ENCODE measurements around the gene NHERF2. TPM values are rescaled to one million over a fixed set of nuclear protein-coding genes. Genes with fewer than 3 reads are reported as not detected.

Gene NHERF2
- total RNA-seq, 1 donor from 2014 or later, result 3.0 TPM

- no peaks in the 10 kb centered on the region for H3F3A ChIP-seq (ENCODE audit: low read depth)
- no peak overlapping the region for H3K9ac ChIP-seq
- no peaks in the 10 kb centered on the region for H3K27me3 ChIP-seq
- H3K27ac ChIP-seq, result no peak overlapping the region
- TF ChIP-seq EZH2 (IDR thresholded peaks at IDR 0.05), result no peak
- TF ChIP-seq, protein P1, sequence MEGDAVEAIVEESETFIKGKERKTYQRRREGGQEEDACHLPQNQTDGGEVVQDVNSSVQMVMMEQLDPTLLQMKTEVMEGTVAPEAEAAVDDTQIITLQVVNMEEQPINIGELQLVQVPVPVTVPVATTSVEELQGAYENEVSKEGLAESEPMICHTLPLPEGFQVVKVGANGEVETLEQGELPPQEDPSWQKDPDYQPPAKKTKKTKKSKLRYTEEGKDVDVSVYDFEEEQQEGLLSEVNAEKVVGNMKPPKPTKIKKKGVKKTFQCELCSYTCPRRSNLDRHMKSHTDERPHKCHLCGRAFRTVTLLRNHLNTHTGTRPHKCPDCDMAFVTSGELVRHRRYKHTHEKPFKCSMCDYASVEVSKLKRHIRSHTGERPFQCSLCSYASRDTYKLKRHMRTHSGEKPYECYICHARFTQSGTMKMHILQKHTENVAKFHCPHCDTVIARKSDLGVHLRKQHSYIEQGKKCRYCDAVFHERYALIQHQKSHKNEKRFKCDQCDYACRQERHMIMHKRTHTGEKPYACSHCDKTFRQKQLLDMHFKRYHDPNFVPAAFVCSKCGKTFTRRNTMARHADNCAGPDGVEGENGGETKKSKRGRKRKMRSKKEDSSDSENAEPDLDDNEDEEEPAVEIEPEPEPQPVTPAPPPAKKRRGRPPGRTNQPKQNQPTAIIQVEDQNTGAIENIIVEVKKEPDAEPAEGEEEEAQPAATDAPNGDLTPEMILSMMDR (IDR thresholded peaks at IDR 0.05), result no peak
- no peak for TF ChIP-seq EZH2phosphoT487 (IDR thresholded peaks at IDR 0.05)
- Mint-ChIP-seq H3K27me3 (ENCODE audit: insufficient read depth, low read depth) (peaks cover 7% of the 10 kb centered on the region), H3K4me1 (peaks cover 4% of the 10 kb centered on the region), H3K4me3 (no peak overlapping the region), H3K36me3 (peaks cover 2% of the 10 kb centered on the region), H3K27ac (no peak overlapping the region), H3K9me3 (no peaks in the 10 kb centered on the region)
- H3K9me3 ChIP-seq (ENCODE audit: low read depth), result no peaks in the 10 kb centered on the region
- no peaks in the 10 kb centered on the region for H3K4me1 ChIP-seq
- no peaks in the 10 kb centered on the region for H3K36me3 ChIP-seq
- no peak overlapping the region for H3K4me2 ChIP-seq
- peaks cover 6% of the 10 kb centered on the region for H4K20me1 ChIP-seq (ENCODE audit: low read depth)
- H3K79me2 ChIP-seq (ENCODE audit: low read depth), result no peaks in the 10 kb centered on the region
- H2AFZ ChIP-seq (replicated peaks), result no peak overlapping the region
- H3K4me3 ChIP-seq, result no peak overlapping the region
- DNase-seq (ENCODE audit: low spot score), result no peak
These were observed 53.3 kb downstream of the NHERF2 start for GRCh38 chr16:2079991-2080390.

GRCh38 chr16:2081201-2082084 lies 54.7 kb downstream of the NHERF2 start:
- Histone ChIP-seq H3K9ac (no peak overlapping the region), H3K4me1 (no peaks in the 10 kb centered on the region), H4K20me1 (ENCODE audit: low read depth) (peaks cover 6% of the 10 kb centered on the region), H3K36me3 (no peaks in the 10 kb centered on the region), H3K4me2 (no peak overlapping the region), H3K79me2 (ENCODE audit: low read depth) (no peaks in the 10 kb centered on the region), H2AFZ (replicated peaks) (no peak overlapping the region), H3K4me3 (no peak overlapping the region), H3F3A (ENCODE audit: low read depth) (no peaks in the 10 kb centered on the region), H3K27me3 (no peaks in the 10 kb centered on the region), H3K9me3 (ENCODE audit: low read depth) (no peaks in the 10 kb centered on the region), H3K27ac (no peak overlapping the region)
- Mint-ChIP-seq H3K27me3 (ENCODE audit: insufficient read depth, low read depth) (peaks cover 7% of the 10 kb centered on the region), H3K9me3 (no peaks in the 10 kb centered on the region), H3K4me3 (no peak overlapping the region), H3K36me3 (no peaks in the 10 kb centered on the region), H3K27ac (no peak overlapping the region), H3K4me1 (peaks cover 4% of the 10 kb centered on the region)
- TF ChIP-seq, protein P1 (IDR thresholded peaks at IDR 0.05), result no peak
- no peak for TF ChIP-seq EZH2 (IDR thresholded peaks at IDR 0.05)
- TF ChIP-seq EZH2phosphoT487 (IDR thresholded peaks at IDR 0.05), result no peak
- no peak for DNase-seq (ENCODE audit: low spot score)

DNA sequence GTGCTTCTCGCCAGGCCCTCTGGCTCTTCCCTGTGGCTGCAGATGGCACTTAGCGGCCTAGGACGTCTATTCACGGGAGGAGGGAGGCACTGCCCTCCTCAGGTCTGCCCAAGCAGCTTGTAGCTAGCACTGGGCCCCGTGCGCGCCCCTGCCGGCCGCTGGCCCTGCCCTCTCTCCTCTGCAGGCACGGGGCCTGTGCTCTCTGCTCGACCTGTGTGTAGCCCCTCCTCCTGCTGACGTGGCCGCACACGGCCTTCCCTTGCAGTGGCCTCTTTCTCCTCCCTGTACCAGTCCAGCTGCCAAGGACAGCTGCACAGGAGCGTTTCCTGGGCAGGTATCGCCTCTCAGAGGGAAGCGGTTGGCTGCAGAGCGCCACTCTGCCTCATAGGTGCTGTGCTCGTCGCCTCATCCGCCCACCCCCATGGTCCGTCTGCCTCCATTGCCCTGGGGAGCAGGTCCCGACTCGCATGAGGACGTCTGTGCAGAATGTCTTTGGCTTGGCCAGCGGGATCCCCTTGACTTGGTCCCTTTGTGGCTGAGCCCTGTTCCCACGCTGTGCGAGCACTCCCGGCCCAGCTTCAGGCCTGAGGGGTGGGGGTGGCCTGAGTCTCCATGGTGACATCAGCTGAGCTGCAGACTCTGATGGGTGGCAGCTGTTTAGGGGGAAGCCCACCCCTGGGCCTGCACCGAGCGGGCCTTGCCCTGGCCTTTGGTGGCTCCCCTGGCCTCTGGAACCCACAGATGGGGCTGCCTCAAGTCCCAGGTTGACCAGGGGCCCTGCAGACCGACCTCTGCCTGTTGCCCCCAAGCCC lies 55.7 kb downstream of the NHERF2 start:
- H3K9ac ChIP-seq, result no peak overlapping the region
- TF ChIP-seq, protein P1 (IDR thresholded peaks at IDR 0.05), result no peak
- TF ChIP-seq EZH2 (IDR thresholded peaks at IDR 0.05) (no peak), EZH2phosphoT487 (IDR thresholded peaks at IDR 0.05) (no peak)
- no peaks in the 10 kb centered on the region for H3F3A ChIP-seq (ENCODE audit: low read depth)
- H3K79me2 ChIP-seq (ENCODE audit: low read depth), result no peaks in the 10 kb centered on the region
- H3K4me3 ChIP-seq, result no peak overlapping the region
- H3K27me3 ChIP-seq, result no peaks in the 10 kb centered on the region
- peaks cover 9% of the 10 kb centered on the region for H4K20me1 ChIP-seq (ENCODE audit: low read depth)
- H3K27me3 Mint-ChIP-seq (ENCODE audit: insufficient read depth, low read depth), result peaks cover 5% of the 10 kb centered on the region
- H3K4me2 ChIP-seq, result no peak overlapping the region
- H3K4me1 ChIP-seq, result no peaks in the 10 kb centered on the region
- H3K36me3 Mint-ChIP-seq, result no peaks in the 10 kb centered on the region
- H3K4me1 Mint-ChIP-seq, result peaks cover 4% of the 10 kb centered on the region
- no peak overlapping the region for H2AFZ ChIP-seq (replicated peaks)
- DNase-seq (ENCODE audit: low spot score), result no peak
- no peak overlapping the region for H3K27ac ChIP-seq
- no peaks in the 10 kb centered on the region for H3K9me3 ChIP-seq (ENCODE audit: low read depth)
- H3K4me3 Mint-ChIP-seq, result no peak overlapping the region
- H3K36me3 ChIP-seq, result no peaks in the 10 kb centered on the region
- H3K9me3 Mint-ChIP-seq, result no peaks in the 10 kb centered on the region
- H3K27ac Mint-ChIP-seq, result peak overlapping the region; percentile 74
